Liver (tissue), 9 donors: Measurements from ENCODE around the gene ALPP. TPM values are rescaled to one million over a fixed set of nuclear protein-coding genes. Genes with fewer than 3 reads are reported as not detected.

Experiments
- DNase-seq: peaks from one replicate; pipeline ENCODE4 v3.0.0-alpha.2; 2017; ENCODE audit warnings: low spot score
- H3K27ac ChIP-seq, 2 donors: one replicate each; pipeline ENCODE4 v1.7.0; 2013; ENCODE audit warnings: inconsistent platforms in 2 of 2, low read length in 2 of 2, control low read depth in 1 of 2, low read depth in 1 of 2, mild to moderate bottlenecking in 1 of 2
- H3K27me3 ChIP-seq, 4 donors: one replicate each; pipeline versions ENCODE4 v1.6.1 to v1.7.0; 2013; ENCODE audit warnings: low read length in 3 of 4, inconsistent platforms in 1 of 4, mild to moderate bottlenecking in 1 of 4, moderate library complexity in 1 of 4; ENCODE audit not compliant: control insufficient read depth in 4 of 4, insufficient read depth in 4 of 4
- H3K36me3 ChIP-seq, 4 donors: one replicate each; pipeline versions ENCODE4 v1.6.1 to v1.7.0; 2013; ENCODE audit warnings: low read length in 3 of 4, mild to moderate bottlenecking in 3 of 4, low read depth in 1 of 4, moderate library complexity in 1 of 4; ENCODE audit not compliant: control insufficient read depth in 4 of 4, insufficient read depth in 3 of 4
- H3K4me1 ChIP-seq, 4 donors: one replicate each; pipeline versions ENCODE4 v1.6.1 to v1.7.0; 2013; ENCODE audit warnings: low read length in 3 of 4, mild to moderate bottlenecking in 3 of 4, moderate library complexity in 1 of 4; ENCODE audit not compliant: control insufficient read depth in 4 of 4, insufficient read depth in 4 of 4
- H3K4me3 ChIP-seq, 3 donors: one replicate each; pipeline versions ENCODE4 v1.6.1 to v1.7.0; 2013; ENCODE audit warnings: low read length in 3 of 3, control low read depth in 1 of 3, low read depth in 1 of 3, mild to moderate bottlenecking in 1 of 3
- H3K9ac ChIP-seq, 2 donors: one replicate each; pipeline ENCODE4 v1.7.0; 2013; ENCODE audit warnings: low read length in 2 of 2, mild to moderate bottlenecking in 2 of 2, moderate library complexity in 2 of 2, control low read depth in 1 of 2, low read depth in 1 of 2
- H3K9me3 ChIP-seq, 4 donors: one replicate each; pipeline versions ENCODE4 v1.6.1 to v1.7.0; 2013; ENCODE audit warnings: low read length in 3 of 4; ENCODE audit not compliant: control insufficient read depth in 4 of 4
- CTCF ChIP-seq: fragments of 150-350 bp; IDR thresholded peaks from 2 replicates; pipeline ENCODE4 v1.5.1; 2017; ENCODE audit warnings: improper control_type of control experiment, low read depth, low read length; ENCODE audit not compliant: missing input control
- FOXA1 ChIP-seq: IDR thresholded peaks from 2 replicates; pipeline ENCODE4 v1.6.1; 2016; ENCODE audit warnings: antibody characterized with exemption
- FOXA2 ChIP-seq: IDR thresholded peaks from 2 replicates; pipeline ENCODE4 v1.6.1; 2016; ENCODE audit warnings: antibody characterized with exemption
- GABPA ChIP-seq, 2 donors: IDR thresholded peaks in 1 of 2; conservative IDR thresholded peaks in 1 of 2; 2 replicates each; pipeline ENCODE4 v1.6.1; 2016; ENCODE audit warnings: antibody characterized with exemption in 2 of 2, mild to moderate bottlenecking in 1 of 2, moderate library complexity in 1 of 2
- HNF4A ChIP-seq, 2 donors: conservative IDR thresholded peaks; 2 replicates each; pipeline ENCODE4 v1.6.1; 2016; ENCODE audit warnings: antibody characterized with exemption in 2 of 2, mild to moderate bottlenecking in 2 of 2
- HNF4G ChIP-seq: IDR thresholded peaks from 2 replicates; pipeline ENCODE4 v1.6.1; 2016; ENCODE audit warnings: antibody characterized with exemption
- RAD21 ChIP-seq, 2 donors: IDR thresholded peaks; 2 replicates each; pipeline ENCODE4 v1.6.1; 2016; ENCODE audit warnings: antibody characterized with exemption in 2 of 2, mild to moderate bottlenecking in 2 of 2
- REST ChIP-seq: IDR thresholded peaks from 2 replicates; pipeline ENCODE4 v1.6.1; 2016; ENCODE audit warnings: antibody characterized with exemption, mild to moderate bottlenecking
- SP1 ChIP-seq: IDR thresholded peaks from 2 replicates; pipeline ENCODE4 v1.6.1; 2018; ENCODE audit warnings: antibody characterized with exemption, mild to moderate bottlenecking
- TAF1 ChIP-seq: conservative IDR thresholded peaks from 2 replicates; pipeline ENCODE4 v1.6.1; 2016; ENCODE audit warnings: antibody characterized with exemption, mild to moderate bottlenecking
- YY1 ChIP-seq: IDR thresholded peaks from 2 replicates; pipeline ENCODE4 v1.6.1; 2016; ENCODE audit warnings: antibody characterized with exemption, mild to moderate bottlenecking
- WGBS: extraction: QIAGEN DNeasy Blood & Tissue Kit; methylation state at CpG from one replicate; pipeline ENCODE4 v1.1.7; 2013; 5-methylcytosine and 5-hydroxymethylcytosine counted together
- polyA plus RNA-seq, 2 donors: library from polyadenylated mRNA; stranded (reverse) in 1 of 2; unstranded in 1 of 2; fragments of 200-250 nt in 1 of 2; fragments of >200 nt in 1 of 2; fragmentation: Nextera tagmentation in 1 of 2; extraction: Ambion mirVana in 1 of 2; gene quantifications; one replicate each; pipeline versions ENCODE4 v1.2.1 to v1.2.3, GENCODE V29; 2013 to 2015
- total RNA-seq, 2 donors: library from RNA; depleted of rRNA; stranded (reverse); fragments of >200 nt; gene quantifications; one replicate each; pipeline ENCODE4 v1.2.3, GENCODE V29; 2014
- TF ChIP-seq, protein P1 (sequence below): IDR thresholded peaks from 2 replicates; pipeline ENCODE4 v1.6.1; 2016; ENCODE audit warnings: antibody characterized with exemption
- TF ChIP-seq, protein P2 (sequence below): IDR thresholded peaks from 2 replicates; pipeline ENCODE4 v1.6.1; 2016; ENCODE audit warnings: antibody characterized with exemption
- TF ChIP-seq, protein P3 (sequence below): IDR thresholded peaks from 2 replicates; pipeline ENCODE4 v1.6.1; 2016; ENCODE audit warnings: antibody characterized with exemption
- donor health status: healthy.
- donor health status: healthy.
- donor health status: healthy.
- donor health status: healthy.
- donor health status: healthy.

ALPP gene
- total and polyA plus RNA-seq, 4 donors, result not detected

DNA sequence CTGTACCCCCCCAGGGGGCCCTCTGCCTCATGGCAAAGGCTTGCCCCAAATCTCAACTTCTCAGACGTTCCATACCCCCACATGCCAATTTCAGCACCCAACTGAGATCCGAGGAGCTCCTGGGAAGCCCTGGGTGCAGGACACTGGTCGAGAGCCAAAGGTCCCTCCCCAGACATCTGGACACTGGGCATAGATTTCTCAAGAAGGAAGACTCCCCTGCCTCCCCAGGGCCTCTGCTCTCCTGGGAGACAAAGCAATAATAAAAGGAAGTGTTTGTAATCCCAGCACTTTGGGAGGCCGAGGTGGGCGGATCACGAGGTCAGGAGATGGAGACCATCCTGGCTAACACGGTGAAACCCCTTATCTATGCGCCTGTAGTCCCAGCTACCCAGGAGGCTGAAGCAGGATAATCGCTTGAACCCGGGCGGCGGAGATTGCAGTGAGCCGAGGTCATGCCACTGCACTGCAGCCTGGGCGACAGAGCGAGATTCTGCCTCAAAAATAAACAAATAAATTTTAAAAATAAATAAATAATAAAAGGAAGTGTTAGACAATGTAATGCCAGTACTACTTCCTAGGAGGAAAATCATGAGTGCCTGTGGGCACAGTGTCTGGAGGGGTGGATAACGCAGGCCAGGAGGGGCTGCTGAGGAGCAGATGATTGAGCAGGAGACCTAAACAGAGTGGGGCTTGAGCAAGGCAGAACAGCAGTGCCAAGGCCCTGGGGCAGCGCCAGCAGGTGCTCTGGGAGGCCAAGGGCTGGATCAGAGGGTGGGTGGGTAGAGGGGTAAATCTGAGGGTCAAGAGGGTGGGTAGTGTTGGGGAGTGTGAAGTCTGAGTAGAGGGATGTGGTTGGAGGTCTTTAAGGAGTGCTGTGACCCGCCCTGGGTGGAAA is 4.0 kb downstream of the ALPP start:
- Histone ChIP-seq H3K27ac (no peak overlapping the region), H3K9me3 (no peaks in the 10 kb centered on the region), H3K9ac (no peak overlapping the region), H3K27me3 (peaks cover 0 to 10% (median 3%) of the 10 kb centered on the region in 4 donors), H3K36me3 (no peaks in the 10 kb centered on the region), H3K4me1 (peaks cover 0 to 12% (median 1%) of the 10 kb centered on the region in 4 donors), H3K4me3 (no peak overlapping the region)
- DNase-seq, result no peak
- TF ChIP-seq HNF4G, result no peak
- no peak for TF ChIP-seq FOXA2
- TF ChIP-seq RAD21 (IDR thresholded peaks at IDR 0.05), result no peak
- TF ChIP-seq, protein P1, sequence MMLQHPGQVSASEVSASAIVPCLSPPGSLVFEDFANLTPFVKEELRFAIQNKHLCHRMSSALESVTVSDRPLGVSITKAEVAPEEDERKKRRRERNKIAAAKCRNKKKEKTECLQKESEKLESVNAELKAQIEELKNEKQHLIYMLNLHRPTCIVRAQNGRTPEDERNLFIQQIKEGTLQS, result no peak
- TF ChIP-seq CTCF, result no peak
- TF ChIP-seq, protein P2, sequence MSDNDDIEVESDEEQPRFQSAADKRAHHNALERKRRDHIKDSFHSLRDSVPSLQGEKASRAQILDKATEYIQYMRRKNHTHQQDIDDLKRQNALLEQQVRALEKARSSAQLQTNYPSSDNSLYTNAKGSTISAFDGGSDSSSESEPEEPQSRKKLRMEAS, result no peak
- no peak for TF ChIP-seq TAF1
- TF ChIP-seq, protein P3, sequence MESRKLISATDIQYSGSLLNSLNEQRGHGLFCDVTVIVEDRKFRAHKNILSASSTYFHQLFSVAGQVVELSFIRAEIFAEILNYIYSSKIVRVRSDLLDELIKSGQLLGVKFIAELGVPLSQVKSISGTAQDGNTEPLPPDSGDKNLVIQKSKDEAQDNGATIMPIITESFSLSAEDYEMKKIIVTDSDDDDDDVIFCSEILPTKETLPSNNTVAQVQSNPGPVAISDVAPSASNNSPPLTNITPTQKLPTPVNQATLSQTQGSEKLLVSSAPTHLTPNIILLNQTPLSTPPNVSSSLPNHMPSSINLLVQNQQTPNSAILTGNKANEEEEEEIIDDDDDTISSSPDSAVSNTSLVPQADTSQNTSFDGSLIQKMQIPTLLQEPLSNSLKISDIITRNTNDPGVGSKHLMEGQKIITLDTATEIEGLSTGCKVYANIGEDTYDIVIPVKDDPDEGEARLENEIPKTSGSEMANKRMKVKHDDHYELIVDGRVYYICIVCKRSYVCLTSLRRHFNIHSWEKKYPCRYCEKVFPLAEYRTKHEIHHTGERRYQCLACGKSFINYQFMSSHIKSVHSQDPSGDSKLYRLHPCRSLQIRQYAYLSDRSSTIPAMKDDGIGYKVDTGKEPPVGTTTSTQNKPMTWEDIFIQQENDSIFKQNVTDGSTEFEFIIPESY, result no peak
- TF ChIP-seq FOXA1, result no peak
- no peak for TF ChIP-seq SP1
- no peak for TF ChIP-seq REST
- no peak for TF ChIP-seq HNF4A (conservative IDR thresholded peaks at IDR 0.05)
- no peak for TF ChIP-seq YY1
- no peak for TF ChIP-seq GABPA (IDR thresholded peaks at IDR 0.05 in 1 of 2, conservative IDR thresholded peaks at IDR 0.05 in 1 of 2)
- WGBS, result 43% methylated on average over 18 of the region's 18 CpGs
